Testis (tissue), 3 donors: Measurements from ENCODE around the gene RAB36. TPM values are rescaled to one million over a fixed set of nuclear protein-coding genes. Genes with fewer than 3 reads are reported as not detected.

Experiments used
- DNase-seq: peaks from one replicate; pipeline ENCODE4 v3.0.0-alpha.2; 2019
- H3K27ac ChIP-seq, 2 donors: fragments of 200-600 bp; sonication (generic); one replicate each; pipeline ENCODE4 v1.5.1; 2019
- H3K27me3 ChIP-seq: fragments of 200-600 bp; sonication (generic); one replicate; pipeline ENCODE4 v1.5.1; 2019
- H3K36me3 ChIP-seq: fragments of 200-600 bp; sonication (generic); one replicate; pipeline ENCODE4 v1.5.1; 2017; ENCODE audit warnings: low read depth; ENCODE audit errors: missing control alignments
- H3K4me1 ChIP-seq: fragments of 200-600 bp; sonication (generic); one replicate; pipeline ENCODE4 v1.5.1; 2019
- H3K4me3 ChIP-seq, 2 donors: fragments of 200-600 bp; sonication (generic); one replicate each; pipeline ENCODE4 v1.5.1; 2017 to 2019
- H3K9me3 ChIP-seq: fragments of 200-600 bp; sonication (generic); one replicate; pipeline ENCODE4 v1.5.1; 2017
- POLR2A ChIP-seq: fragments of 450-650 bp; IDR thresholded peaks from one replicate; pipeline ENCODE4 v1.6.1; 2017; ENCODE audit warnings: antibody characterized with exemption, mild to moderate bottlenecking, moderate library complexity
- WGBS, 2 donors: methylation state at CpG; one replicate each; pipeline ENCODE4 v1.1.5; 2018; 5-methylcytosine and 5-hydroxymethylcytosine counted together
- intact Hi-C: fragments of 100-400 bp; cut with DNase I; formaldehyde crosslinking; loops from one replicate; pipeline ENCODE4 v1.15.1; 2023; ENCODE audit warnings: low total_unique reads
- polyA plus RNA-seq: library from polyadenylated mRNA; stranded (reverse); fragments of 350-450 nt; fragmentation: Illumina TruSeq; extraction: RNeasy Lipid Tissue Mini Kit (QIAGEN cat#74804); gene quantifications from one replicate; pipeline ENCODE4 v1.2.3, GENCODE V29; 2014; ENCODE audit warnings: low read depth, low replicate concordance; ENCODE audit not compliant: insufficient read depth
- total RNA-seq, 2 donors: library from RNA; depleted of rRNA; stranded (reverse); fragments of >200 nt; gene quantifications; one replicate each; pipeline ENCODE4 v1.2.3, GENCODE V29; 2016
- TF ChIP-seq, protein P1 (sequence below), 3 experiments: fragments of 450-650 bp in 2 of 3; fragments of 200-600 bp in 1 of 3; sonication (generic) in 1 of 3; IDR thresholded peaks; one replicate each; pipeline ENCODE4 v1.5.1; 2016 to 2019; ENCODE audit warnings: antibody characterized with exemption in 3 of 3, mild to moderate bottlenecking in 2 of 3, moderate library complexity in 1 of 3

The RAB36 gene
- total and polyA plus RNA-seq, 3 donors from 2014 or later = 7.4 to 11.1 (median 7.5) TPM

DNA sequence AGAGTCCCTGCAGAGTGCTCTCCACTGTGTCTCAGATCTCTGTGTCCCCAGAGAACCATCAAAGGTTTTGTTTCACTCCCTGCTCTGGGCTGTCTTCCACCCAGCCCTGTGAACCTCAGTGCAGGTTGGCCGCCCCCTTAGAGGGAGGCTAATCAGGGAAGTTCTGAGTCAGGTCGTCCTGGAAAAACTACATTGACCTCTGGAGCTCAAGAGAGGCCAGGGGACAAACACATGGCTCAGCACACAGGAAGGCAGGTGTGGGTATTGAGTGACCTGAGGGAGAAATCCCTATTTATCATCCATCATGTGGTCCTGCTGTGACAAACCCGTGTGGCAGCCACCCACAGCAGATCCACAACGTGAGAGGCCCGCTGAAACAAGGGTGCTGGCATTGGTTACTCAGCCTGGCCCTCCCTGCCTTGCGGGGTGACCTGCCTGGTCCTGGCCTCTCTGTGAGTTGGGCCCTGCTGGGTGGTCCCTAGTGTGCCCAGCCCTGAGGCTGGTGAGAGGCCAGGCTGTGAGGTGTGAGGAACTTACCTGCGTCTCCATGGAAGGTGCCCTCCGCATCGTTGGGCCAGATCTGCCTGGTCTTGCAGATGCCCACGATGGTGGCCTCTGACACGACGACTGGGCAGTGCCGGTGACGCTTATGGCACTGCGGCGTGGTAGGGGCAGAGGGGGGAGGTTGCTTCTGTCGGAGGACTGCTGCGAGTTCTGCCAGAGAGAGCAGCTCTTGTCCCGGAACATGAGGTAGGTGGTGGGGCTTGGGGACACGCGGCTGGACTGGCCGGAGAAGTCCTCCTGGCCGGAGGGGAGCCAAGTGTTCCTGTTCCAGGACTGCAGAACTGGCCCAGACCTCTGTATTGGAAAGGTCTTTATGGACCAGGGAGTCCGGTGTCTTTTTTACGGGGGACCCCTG lies 34.4 kb downstream of the RAB36 start:
- intact Hi-C loops = loop anchor here (2.0 to 10.0 kb wide), 2 partner anchors 101 to 205 kb away; no protein-coding TSS in a partner anchor

DNA sequence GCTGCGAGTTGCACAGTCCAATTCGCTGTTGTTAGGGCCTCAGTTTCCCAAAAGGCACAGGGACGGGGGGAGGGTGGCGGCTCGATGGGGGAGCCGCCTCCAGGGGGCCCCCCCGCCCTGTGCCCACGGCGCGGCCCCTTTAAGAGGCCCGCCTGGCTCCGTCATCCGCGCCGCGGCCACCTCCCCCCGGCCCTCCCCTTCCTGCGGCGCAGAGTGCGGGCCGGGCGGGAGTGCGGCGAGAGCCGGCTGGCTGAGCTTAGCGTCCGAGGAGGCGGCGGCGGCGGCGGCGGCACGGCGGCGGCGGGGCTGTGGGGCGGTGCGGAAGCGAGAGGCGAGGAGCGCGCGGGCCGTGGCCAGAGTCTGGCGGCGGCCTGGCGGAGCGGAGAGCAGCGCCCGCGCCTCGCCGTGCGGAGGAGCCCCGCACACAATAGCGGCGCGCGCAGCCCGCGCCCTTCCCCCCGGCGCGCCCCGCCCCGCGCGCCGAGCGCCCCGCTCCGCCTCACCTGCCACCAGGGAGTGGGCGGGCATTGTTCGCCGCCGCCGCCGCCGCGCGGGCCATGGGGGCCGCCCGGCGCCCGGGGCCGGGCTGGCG lies 35.1 kb downstream of the RAB36 start, which contains the start of gene BCR:
TSS of gene BCR (plus strand) at position 209 of the 592 bp plus-strand sequence. CDS start 452 bp downstream, outside the sequence.
- peak within 1 kb of the TSS; percentile 59 to 60 for H3K4me3 ChIP-seq
- no peaks in the 10 kb centered on the region for H3K9me3 ChIP-seq
- H3K27me3 ChIP-seq = no peaks in the 10 kb centered on the region
- no peak for TF ChIP-seq POLR2A
- TF ChIP-seq, protein P1, sequence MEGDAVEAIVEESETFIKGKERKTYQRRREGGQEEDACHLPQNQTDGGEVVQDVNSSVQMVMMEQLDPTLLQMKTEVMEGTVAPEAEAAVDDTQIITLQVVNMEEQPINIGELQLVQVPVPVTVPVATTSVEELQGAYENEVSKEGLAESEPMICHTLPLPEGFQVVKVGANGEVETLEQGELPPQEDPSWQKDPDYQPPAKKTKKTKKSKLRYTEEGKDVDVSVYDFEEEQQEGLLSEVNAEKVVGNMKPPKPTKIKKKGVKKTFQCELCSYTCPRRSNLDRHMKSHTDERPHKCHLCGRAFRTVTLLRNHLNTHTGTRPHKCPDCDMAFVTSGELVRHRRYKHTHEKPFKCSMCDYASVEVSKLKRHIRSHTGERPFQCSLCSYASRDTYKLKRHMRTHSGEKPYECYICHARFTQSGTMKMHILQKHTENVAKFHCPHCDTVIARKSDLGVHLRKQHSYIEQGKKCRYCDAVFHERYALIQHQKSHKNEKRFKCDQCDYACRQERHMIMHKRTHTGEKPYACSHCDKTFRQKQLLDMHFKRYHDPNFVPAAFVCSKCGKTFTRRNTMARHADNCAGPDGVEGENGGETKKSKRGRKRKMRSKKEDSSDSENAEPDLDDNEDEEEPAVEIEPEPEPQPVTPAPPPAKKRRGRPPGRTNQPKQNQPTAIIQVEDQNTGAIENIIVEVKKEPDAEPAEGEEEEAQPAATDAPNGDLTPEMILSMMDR (IDR thresholded peaks at IDR 0.05) = peak in 2 of 3 experiments; percentile 9 to 29
- peaks cover 50% of the 10 kb centered on the region for H3K4me1 ChIP-seq
- 0 to 1% methylated on average over 9 to 19 of the region's 88 CpGs for whole genome bisulfite sequencing, 2 donors
- intact Hi-C loops = no loop called here
- DNase-seq = peak; percentile 83
- no peaks in the 10 kb centered on the region for H3K36me3 ChIP-seq
- peak within 1 kb of the TSS; percentile 75 to 86 for H3K27ac ChIP-seq

More for the DNA sequence above, 34.4 kb downstream of the RAB36 start:
- Histone ChIP-seq H3K27ac (peak overlapping the region; percentile 75 to 86), H3K36me3 (no peaks in the 10 kb centered on the region), H3K27me3 (no peaks in the 10 kb centered on the region), H3K4me1 (peaks cover 46% of the 10 kb centered on the region), H3K9me3 (no peaks in the 10 kb centered on the region), H3K4me3 (peak overlapping the region; percentile 45 to 60)
- DNase-seq = peak; percentile 43
- 18 to 21% methylated on average over 2 to 24 of the region's 25 CpGs for WGBS, 2 donors
- TF ChIP-seq, protein P1 (IDR thresholded peaks at IDR 0.05) = no peak
- no peak for TF ChIP-seq POLR2A

DNA sequence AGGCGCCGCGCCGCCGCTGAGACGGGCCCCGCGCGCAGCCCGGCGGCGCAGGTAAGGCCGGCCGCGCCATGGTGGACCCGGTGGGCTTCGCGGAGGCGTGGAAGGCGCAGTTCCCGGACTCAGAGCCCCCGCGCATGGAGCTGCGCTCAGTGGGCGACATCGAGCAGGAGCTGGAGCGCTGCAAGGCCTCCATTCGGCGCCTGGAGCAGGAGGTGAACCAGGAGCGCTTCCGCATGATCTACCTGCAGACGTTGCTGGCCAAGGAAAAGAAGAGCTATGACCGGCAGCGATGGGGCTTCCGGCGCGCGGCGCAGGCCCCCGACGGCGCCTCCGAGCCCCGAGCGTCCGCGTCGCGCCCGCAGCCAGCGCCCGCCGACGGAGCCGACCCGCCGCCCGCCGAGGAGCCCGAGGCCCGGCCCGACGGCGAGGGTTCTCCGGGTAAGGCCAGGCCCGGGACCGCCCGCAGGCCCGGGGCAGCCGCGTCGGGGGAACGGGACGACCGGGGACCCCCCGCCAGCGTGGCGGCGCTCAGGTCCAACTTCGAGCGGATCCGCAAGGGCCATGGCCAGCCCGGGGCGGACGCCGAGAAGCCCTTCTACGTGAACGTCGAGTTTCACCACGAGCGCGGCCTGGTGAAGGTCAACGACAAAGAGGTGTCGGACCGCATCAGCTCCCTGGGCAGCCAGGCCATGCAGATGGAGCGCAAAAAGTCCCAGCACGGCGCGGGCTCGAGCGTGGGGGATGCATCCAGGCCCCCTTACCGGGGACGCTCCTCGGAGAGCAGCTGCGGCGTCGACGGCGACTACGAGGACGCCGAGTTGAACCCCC lies 35.8 kb downstream of the RAB36 start:
- peak overlapping the region; percentile 59 to 60 for H3K4me3 ChIP-seq
- TF ChIP-seq POLR2A = no peak
- TF ChIP-seq, protein P1 (IDR thresholded peaks at IDR 0.05) = no peak
- intact Hi-C loops = no loop called here
- no peaks in the 10 kb centered on the region for H3K36me3 ChIP-seq
- no peak for DNase-seq
- no peaks in the 10 kb centered on the region for H3K9me3 ChIP-seq
- peaks cover 51% of the 10 kb centered on the region for H3K4me1 ChIP-seq
- 2 to 16% methylated on average over 9 to 76 of the region's 112 CpGs for WGBS, 2 donors
- H3K27ac ChIP-seq = peak overlapping the region in 1 of 2 donors; percentile 64
- H3K27me3 ChIP-seq = no peaks in the 10 kb centered on the region

DNA sequence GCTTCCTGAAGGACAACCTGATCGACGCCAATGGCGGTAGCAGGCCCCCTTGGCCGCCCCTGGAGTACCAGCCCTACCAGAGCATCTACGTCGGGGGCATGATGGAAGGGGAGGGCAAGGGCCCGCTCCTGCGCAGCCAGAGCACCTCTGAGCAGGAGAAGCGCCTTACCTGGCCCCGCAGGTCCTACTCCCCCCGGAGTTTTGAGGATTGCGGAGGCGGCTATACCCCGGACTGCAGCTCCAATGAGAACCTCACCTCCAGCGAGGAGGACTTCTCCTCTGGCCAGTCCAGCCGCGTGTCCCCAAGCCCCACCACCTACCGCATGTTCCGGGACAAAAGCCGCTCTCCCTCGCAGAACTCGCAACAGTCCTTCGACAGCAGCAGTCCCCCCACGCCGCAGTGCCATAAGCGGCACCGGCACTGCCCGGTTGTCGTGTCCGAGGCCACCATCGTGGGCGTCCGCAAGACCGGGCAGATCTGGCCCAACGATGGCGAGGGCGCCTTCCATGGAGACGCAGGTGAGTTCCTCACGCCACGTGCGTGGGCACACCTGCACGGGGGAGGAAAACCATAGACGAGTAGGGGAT lies 36.5 kb downstream of the RAB36 start:
- DNase-seq = no peak
- Histone ChIP-seq H3K27ac (peak overlapping the region in 1 of 2 donors; percentile 64), H3K27me3 (no peaks in the 10 kb centered on the region), H3K4me1 (peaks cover 53% of the 10 kb centered on the region), H3K4me3 (peak overlapping the region; percentile 59 to 60), H3K36me3 (no peaks in the 10 kb centered on the region), H3K9me3 (no peaks in the 10 kb centered on the region)
- intact Hi-C loops = no loop called here
- TF ChIP-seq, protein P1 (IDR thresholded peaks at IDR 0.05) = no peak
- TF ChIP-seq POLR2A = no peak
- 49 to 52% methylated on average over 17 to 39 of the region's 43 CpGs for WGBS, 2 donors
